ENCODE measurements around the gene FOCAD. TPM values are rescaled to one million over a fixed set of nuclear protein-coding genes. Genes with fewer than 3 reads are reported as not detected.
"Not testable (repeated sequence)": the region's sequence is repeated elsewhere in the genome, so short reads cannot be mapped to it uniquely, and the experiment has no call there.

The FOCAD gene
- total and polyA plus RNA-seq, 2 donors (not counting 1 experiment from before 2014, with no cell fraction given): 40.3 to 145 TPM

GRCh38 chr9:20974191-20974938 lies 290.3 kb downstream of the FOCAD start:
- not testable (repeated sequence) for H3K79me2 ChIP-seq (ENCODE audit: control insufficient read depth, insufficient read depth, low read length); H2AFZ ChIP-seq (ENCODE audit: low read length); H3K27ac ChIP-seq (ENCODE audit: insufficient read depth, low read length)

DNA sequence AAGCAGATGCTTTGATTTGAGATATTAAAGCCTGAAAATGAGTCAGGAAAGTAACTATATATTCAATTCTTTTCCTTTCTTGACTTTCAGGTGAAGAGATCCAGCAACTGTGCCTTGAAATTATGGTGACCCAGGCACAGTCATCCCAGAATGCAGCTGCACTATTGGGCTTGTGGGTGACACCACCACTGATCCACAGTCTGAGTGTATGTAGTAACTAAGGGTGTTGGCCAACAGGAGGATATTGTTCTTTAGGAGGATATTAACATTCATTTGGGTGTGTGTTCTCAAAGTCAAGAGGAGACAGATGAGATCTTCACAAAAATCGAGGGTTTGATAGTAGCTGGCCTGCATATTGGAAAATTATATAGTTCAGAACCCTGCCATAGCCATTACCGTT lies 294.2 kb downstream of the FOCAD start:
- H3K27ac ChIP-seq (ENCODE audit: insufficient read depth, low read length): no peak overlapping the region
- H3K4me3 ChIP-seq (replicated peaks in 1 of 4; ENCODE audit: control extremely low read depth in 1 of 4, insufficient read depth in 1 of 4, low read depth in 3 of 4, low read length in 4 of 4): no peak overlapping the region
- no peaks in the 10 kb centered on the region for H3K9me3 ChIP-seq (ENCODE audit: control insufficient read depth, insufficient read depth, low read depth, low read length)
- peaks cover 6% of the 10 kb centered on the region for H3K4me1 ChIP-seq (ENCODE audit: control insufficient read depth, extremely low read depth, insufficient read depth, low read length)
- H3K27me3 ChIP-seq (ENCODE audit: control insufficient read depth, insufficient read depth, low read length): no peaks in the 10 kb centered on the region
- DNase-seq (ENCODE audit: low read depth in 2 of 2): no peak
- no peak overlapping the region for H3K4me2 ChIP-seq (ENCODE audit: extremely low read depth, insufficient read depth, low read length)
- no peak overlapping the region for H3K9ac ChIP-seq (ENCODE audit: insufficient read depth, low read length)
- no peaks in the 10 kb centered on the region for H3K36me3 ChIP-seq (ENCODE audit: control insufficient read depth, insufficient read depth, low read length)
- no peak overlapping the region for H2AFZ ChIP-seq (ENCODE audit: low read length)
- no peaks in the 10 kb centered on the region for H3K79me2 ChIP-seq (ENCODE audit: control insufficient read depth, insufficient read depth, low read length)
- TF ChIP-seq EZH2 (IDR thresholded peaks at IDR 0.05; ENCODE audit: low read length, missing control alignments): no peak
- no peak for TF ChIP-seq CTCF (conservative IDR thresholded peaks at IDR 0.05 in 1 of 2, IDR thresholded peaks at IDR 0.05 in 1 of 2; ENCODE audit: low read depth in 1 of 2, low read length in 2 of 2)
- no peaks in the 10 kb centered on the region for H4K20me1 ChIP-seq (ENCODE audit: control insufficient read depth, extremely low read depth, insufficient read depth, low read length)

More at GRCh38 chr9:20974191-20974938, 290.3 kb downstream of the FOCAD start:
- not testable (repeated sequence) for DNase-seq (ENCODE audit: low read depth in 2 of 2); H3K36me3 ChIP-seq (ENCODE audit: control insufficient read depth, insufficient read depth, low read length); H4K20me1 ChIP-seq (ENCODE audit: control insufficient read depth, extremely low read depth, insufficient read depth, low read length); H3K4me3 ChIP-seq (replicated peaks in 1 of 4; ENCODE audit: control extremely low read depth in 1 of 4, insufficient read depth in 1 of 4, low read depth in 3 of 4, low read length in 4 of 4); H3K27me3 ChIP-seq (ENCODE audit: control insufficient read depth, insufficient read depth, low read length); H3K4me2 ChIP-seq (ENCODE audit: extremely low read depth, insufficient read depth, low read length); H3K4me1 ChIP-seq (ENCODE audit: control insufficient read depth, extremely low read depth, insufficient read depth, low read length); H3K9me3 ChIP-seq (ENCODE audit: control insufficient read depth, insufficient read depth, low read depth, low read length); H3K9ac ChIP-seq (ENCODE audit: insufficient read depth, low read length)

DNA sequence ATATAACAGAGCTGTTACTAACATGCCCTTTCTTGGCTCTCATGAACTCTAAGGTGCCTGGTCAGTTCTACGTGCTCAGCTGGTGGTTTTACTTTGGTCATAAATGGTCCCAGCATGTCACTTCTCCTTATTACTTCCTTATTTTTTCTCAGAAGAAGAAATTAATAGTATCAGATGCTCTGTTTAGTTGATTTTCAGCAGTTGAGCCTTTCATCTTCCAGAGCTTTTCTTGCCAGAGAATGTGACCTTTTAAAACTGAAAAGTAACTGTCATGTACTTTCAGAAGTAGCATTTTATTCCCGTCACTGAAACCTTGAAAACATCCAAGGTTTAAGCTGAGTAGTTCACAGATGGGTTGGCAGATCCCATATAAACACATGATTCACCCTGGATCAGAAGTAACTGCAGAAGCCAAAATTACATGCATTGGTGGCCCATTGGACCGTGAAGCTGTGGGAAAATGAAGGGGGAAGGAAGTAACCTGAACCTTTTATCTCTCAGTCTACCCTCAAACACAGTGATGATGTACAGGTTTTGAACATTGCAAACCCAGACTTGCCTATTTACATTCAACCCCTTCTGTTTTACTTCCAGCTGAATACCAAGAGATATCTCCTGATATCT lies 296.9 kb downstream of the FOCAD start:
- H3K4me3 ChIP-seq (replicated peaks in 1 of 4; ENCODE audit: control extremely low read depth in 1 of 4, insufficient read depth in 1 of 4, low read depth in 3 of 4, low read length in 4 of 4): peak overlapping the region in 2 of 4 experiments; percentile 7 to 9
- peak; percentile 88 to 93 for DNase-seq (ENCODE audit: low read depth in 2 of 2)
- H3K27ac ChIP-seq (ENCODE audit: insufficient read depth, low read length): peak overlapping the region; percentile 44

More for the DNA sequence above, 296.9 kb downstream of the FOCAD start:
- peaks cover 6% of the 10 kb centered on the region for H3K4me1 ChIP-seq (ENCODE audit: control insufficient read depth, extremely low read depth, insufficient read depth, low read length)
- no peaks in the 10 kb centered on the region for H3K36me3 ChIP-seq (ENCODE audit: control insufficient read depth, insufficient read depth, low read length)
- no peaks in the 10 kb centered on the region for H3K27me3 ChIP-seq (ENCODE audit: control insufficient read depth, insufficient read depth, low read length)
- H2AFZ ChIP-seq (ENCODE audit: low read length): no peak overlapping the region
- H4K20me1 ChIP-seq (ENCODE audit: control insufficient read depth, extremely low read depth, insufficient read depth, low read length): no peaks in the 10 kb centered on the region
- no peaks in the 10 kb centered on the region for H3K79me2 ChIP-seq (ENCODE audit: control insufficient read depth, insufficient read depth, low read length)
- no peak overlapping the region for H3K9ac ChIP-seq (ENCODE audit: insufficient read depth, low read length)
- TF ChIP-seq EZH2 (IDR thresholded peaks at IDR 0.05; ENCODE audit: low read length, missing control alignments): no peak
- no peak for TF ChIP-seq CTCF (conservative IDR thresholded peaks at IDR 0.05 in 1 of 2, IDR thresholded peaks at IDR 0.05 in 1 of 2; ENCODE audit: low read depth in 1 of 2, low read length in 2 of 2)
- H3K4me2 ChIP-seq (ENCODE audit: extremely low read depth, insufficient read depth, low read length): peak overlapping the region; percentile 80
- H3K9me3 ChIP-seq (ENCODE audit: control insufficient read depth, insufficient read depth, low read depth, low read length): no peaks in the 10 kb centered on the region

Data from fibroblast of lung (primary cell).